HG03457 (cell line): ENCODE data around the gene RCC1.
"Not testable (repeated sequence)": the region's sequence is repeated elsewhere in the genome, so short reads cannot be mapped to it uniquely, and the experiment has no call there.

Source experiments
- ATAC-seq: cut with Tn5 transposase; IDR thresholded peaks from one replicate; pipeline ENCODE4 v1.9.1; 2021; ENCODE audit warnings: moderate number of reproducible peaks; ENCODE audit not compliant: unreplicated experiment

Gene RCC1

DNA sequence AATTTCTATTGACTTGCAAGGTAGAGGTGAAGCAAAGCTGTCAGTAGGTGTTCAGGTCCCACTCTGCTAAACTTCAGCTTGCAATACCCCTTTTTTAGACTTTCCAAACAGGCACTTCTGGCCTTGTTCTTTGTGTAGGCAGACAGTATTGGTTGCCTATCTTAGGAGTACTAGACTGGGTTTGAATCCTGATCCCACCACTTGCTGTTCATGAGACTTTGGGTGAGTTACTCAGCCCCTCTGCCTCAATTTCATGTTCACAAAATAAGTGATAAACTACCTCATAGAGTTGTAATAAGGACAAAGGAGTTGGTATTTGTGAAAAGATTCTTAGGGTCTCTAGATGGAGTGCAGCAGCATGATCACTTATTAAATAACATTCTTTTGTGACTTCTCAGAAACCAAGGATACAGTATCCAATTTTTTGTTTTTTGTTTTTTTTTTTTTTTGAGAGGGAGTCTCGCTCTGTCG, 5.2 kb downstream of the RCC1 start:
- ATAC-seq: no peak

DNA sequence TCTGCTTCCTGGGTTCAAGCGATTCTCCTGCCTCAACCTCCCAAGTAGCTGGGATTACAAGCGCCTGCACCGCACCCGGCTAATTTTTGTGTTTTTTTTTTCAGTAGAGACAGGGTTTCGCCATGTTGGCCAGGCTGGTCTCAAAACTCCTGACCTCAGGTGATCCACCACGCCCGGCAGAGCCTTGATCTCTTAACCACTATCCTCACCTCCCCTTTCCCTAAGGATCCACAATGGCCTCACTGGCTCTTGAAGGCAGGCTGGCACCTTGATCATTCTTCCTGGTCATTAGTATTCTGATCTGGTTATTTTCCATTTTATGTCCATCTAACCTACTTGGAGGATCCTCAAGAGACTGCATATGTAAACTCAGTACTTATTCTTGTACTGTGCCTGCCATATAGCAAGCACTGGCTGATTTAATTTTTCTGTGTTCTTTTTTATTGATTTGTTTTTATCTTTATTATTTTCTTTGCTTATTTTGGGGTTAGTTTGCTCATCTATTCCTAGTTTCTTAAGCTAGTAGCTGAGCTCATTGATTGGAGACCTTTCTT, 6.3 kb downstream of the RCC1 start:
- ATAC-seq: no peak

DNA sequence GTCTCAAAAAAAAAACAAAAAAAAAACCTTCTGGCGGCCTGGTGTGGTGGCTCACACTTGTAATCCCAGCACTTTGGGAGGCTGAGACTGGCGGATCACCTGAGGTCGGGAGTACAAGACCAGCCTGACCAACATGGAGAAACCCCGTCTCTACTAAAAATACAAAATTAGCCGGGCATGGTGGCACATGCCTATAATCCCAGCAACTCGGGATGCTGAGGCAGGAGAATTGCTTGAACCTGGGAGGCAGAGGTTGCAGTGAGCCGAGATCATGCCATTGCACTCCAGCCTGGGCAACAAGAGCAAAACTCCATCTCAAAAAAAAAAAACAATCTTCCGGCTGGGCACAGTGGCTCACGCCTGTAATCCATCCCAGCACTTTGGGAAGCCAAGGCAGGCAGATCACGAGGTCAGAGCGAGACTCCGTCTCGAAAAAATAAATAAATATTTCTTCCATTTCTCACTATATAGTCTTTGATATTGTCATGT, 8.6 kb downstream of the RCC1 start:
- ATAC-seq: not testable (repeated sequence)

DNA sequence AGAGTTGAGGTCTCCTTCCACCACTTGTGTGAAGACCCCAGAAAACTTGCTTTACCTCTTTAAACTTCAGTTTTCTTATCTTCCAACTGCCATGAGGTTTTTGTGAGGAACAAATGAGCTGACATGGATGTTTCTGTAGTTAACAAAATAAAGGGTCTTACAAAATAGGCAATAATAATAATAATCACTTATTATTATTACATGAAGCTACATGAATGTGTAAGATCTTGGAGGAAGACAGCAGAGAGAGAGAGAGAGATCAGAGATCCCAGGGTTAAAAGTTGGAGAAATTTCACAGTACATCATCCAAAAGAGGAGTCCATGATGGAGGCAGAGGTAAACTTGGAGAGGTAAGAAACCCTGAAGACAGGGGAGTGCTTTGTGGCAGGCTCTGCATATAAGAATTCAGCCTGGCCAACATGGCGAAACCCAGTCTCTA, 10.7 kb downstream of the RCC1 start:
- ATAC-seq: no peak

DNA sequence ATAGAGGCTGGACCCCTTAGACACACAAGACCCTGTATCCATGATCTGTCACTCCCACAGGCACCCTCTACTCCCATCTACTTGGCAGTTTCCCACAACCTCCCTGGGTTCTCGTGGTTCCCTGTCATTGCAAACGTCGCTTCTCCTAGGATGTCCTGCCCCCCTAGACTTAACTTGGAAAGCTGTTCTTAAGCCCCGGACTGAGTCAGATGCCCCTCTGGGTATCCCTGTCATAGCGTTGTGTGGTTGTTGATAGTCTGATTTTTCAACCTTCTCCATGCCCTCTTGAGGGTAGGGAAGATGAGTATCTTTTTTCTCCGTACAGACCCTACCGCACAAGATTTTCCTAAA, 11.8 kb downstream of the RCC1 start:
- ATAC-seq: no peak

DNA sequence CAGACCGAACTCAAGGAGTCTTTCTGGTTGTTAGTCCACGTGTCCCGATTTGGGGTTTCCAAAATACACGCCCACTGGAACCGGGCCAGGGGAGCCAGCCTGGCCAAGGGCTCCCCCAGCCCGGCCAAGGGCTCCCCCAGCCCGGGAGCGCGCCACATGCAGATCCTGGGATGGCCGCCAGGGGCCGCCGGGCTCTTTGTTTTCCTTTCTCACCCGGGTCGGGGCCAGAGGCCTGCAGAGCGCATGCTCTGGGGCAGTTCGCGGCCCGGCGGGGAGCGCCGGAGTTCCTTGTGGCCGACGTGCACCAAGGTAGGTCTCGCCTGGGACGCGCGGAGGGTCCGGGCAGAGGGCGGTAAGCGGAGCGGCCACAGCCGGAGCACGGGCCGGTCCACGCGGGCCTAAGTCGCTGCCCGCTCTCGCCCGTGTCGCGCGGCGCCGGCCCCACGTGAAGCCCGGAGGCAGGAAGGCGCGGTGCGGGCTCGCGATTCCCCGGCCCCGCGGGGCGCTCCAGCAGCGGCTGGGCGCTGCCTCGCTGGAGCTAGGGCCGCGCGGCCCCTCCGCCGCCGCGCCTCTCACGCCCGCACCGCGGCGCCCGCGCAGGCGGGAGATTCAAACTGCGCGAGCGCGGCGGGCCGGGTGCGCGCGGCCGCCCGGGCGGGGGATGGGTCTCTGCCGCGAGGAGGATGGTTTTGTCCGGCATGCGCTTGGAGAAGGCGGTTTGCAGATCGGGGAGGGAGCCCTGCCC, 12.3 kb downstream of the RCC1 start:
- peak; percentile 53 for ATAC-seq

DNA sequence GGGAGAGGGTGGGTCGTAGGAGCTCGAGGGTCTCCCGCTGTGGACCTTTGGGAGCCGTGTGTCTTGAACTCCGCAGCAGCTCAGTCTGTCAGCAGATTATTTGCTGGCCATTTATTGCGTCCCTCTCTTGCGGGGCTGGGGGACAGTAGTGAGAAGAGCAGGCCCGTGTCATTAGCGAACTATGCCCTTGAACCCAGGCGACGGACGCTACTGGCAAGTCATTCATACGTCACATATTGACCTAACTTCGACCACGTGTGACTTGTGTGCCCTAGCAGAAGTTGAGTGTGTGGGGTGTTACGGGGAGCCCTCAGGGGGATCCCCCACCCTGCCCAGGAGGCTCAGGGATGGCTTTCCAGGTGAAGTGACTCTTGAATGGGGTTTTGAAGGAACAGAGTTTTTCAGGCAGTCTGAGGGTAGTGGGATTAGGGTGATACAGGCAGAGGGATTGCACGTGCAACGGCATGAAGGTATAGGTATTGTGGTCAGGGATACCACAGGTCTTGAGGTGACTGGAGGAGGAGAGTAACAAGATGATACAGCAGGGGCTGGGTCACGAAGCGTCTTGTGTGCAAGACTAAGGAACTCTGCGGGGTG, 13.0 kb downstream of the RCC1 start:
- ATAC-seq: no peak

DNA sequence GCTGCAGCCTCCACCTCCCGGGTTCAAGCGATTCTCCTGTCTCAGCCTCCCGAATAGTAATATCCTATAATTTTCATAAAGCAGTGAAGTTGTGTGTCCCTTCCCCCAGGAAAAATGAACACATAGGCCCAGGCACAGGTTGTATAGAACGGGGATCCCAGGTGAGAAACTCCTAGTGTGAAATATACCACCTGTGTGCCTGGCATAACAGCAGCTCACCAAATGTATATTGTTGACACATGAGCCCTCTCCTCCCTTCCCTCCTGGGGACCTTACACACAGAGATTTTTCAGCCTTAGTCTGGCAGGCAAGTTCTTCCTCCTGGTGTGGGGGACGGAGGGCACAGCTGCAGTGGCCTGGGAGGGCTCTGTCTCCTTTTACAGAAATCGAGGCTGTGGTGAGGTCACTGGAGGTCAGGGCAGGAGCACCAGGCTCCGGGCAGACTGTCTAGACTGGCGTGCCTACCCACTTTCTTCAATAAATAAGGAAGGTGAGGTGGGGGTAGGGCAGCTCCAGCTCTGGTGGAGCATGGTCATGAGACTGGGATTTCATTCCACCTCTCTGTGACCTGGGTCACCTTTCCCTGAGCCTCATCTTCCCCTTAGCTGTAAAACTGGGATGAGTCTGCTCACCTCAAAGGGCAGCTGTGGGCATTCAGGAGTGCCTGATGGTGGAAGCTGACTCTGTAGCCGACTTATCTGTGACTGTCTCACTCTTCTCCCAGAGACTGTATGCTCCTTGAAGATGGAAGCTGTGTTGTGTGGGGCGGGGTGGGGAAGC, 14.3 kb downstream of the RCC1 start:
- ATAC-seq: no peak

DNA sequence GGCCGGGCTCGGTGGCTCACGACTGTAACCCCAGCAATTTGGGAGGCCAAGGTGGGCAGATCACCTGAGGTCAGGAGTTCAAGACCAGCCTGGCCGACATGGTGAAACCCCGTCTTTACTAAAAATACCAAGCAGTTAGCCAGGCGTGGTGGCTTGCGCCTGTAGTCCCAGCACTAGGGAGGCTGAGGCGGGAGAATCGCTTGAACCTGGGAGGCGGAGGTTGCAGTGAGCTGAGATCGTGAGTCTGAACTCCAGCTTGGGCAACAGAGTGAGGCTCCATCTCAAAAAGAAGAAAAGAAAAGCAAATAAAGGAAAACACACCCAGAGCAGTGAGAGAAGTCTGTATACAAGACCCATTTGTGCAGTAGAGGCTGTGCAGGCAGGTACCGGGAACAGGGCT, 15.0 kb downstream of the RCC1 start:
- not testable (repeated sequence) for ATAC-seq

DNA sequence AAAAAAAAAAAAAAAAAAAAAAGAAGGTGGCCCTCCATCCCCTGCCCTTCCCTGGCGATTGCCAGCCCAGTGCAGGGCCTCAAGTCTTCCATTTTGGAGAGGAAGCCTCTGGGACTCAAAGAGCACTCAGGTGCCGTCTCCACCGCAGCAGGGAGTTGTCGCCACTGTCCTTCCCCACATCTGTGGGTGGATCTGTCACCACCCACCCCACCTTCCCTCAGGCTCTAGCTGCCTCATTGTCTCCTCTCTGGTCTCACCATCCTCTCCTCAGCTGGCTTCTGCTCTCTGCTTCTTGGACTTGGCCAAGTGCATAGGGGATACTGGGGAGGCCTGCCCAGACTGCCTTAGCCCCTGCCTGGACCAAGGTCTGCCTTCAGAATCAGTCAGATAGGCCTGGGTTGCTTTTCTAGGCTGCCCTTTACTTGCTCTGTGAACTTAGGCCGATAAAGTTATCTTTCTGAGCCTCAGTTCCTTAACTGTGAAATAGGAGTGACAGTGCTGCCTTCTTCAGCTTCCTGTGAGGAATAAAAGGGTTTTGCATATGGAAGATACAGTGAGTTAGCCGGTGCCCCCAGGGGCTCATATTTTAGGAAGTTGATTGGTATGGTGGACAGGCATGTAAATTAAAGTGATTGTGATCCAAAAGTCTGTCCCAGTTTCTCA, 15.8 kb downstream of the RCC1 start:
- ATAC-seq: no peak

DNA sequence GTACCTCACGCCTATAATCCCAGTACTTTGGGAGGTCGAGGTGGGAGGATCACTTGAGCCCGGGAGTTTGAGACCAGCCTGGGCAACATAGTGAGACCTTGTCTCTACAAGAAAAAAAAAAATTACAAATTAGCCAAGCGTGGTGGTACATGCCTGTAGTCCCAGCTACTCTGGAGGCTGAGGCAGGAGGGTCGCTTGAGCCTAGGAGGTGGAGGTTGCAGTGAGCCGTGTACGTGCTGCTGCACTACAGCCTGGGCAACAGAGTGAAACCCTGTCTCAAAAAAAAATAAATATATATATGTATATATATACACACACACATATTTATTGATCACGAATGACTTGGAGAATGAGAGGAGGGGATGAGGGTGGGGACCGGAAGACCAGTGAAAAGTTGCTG, 16.7 kb downstream of the RCC1 start:
- not testable (repeated sequence) for ATAC-seq

DNA sequence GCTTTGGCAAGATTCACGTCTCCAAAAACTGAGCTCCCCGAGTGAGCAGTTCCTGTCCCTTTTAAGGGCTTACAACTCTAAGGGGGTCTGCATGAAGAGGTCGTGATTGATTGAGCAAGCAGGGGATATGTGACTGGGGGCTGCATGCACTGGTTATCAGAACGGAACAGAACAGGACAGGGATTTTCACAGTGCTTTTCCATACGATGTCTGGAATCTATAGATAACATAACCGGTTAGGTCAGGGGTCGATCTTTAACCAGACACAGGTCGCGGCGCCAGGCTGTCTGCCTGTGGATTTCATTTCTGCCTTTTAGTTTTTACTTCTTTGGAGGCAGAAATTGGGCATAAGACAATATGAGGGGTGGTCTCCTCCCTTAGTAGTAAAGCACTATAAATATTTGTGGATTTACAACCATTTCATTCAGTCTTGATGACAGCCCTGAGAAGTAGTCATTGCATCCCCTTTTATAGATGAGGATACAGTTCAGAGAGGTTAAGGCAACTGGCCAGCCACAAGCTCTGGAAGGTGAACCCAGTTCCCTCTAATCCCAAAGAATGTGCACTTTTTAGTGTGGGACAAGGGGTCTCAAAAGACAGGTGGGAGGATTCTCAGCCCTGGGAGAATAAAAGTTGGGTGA, 19.3 kb downstream of the RCC1 start:
- ATAC-seq: not testable (repeated sequence)

DNA sequence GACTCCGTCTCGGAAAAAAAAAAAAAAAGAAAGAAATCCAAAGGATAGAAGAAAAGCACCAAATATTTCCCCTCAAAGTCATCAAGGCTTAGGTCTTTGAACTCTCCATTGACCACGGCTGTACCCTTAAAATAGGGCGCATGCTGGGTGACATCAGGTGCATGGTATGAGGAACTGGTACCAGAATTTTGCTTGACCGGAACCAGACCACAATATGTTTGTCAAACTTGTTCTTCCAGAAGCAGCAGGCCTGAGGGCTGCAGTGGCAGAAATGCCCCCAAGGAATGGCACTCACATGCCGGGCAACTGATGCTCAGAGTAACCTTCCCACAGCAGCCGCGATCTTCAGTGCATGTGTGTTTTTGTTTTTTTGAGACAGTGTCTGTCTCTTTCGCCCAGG, 21.0 kb downstream of the RCC1 start:
- no peak for ATAC-seq

DNA sequence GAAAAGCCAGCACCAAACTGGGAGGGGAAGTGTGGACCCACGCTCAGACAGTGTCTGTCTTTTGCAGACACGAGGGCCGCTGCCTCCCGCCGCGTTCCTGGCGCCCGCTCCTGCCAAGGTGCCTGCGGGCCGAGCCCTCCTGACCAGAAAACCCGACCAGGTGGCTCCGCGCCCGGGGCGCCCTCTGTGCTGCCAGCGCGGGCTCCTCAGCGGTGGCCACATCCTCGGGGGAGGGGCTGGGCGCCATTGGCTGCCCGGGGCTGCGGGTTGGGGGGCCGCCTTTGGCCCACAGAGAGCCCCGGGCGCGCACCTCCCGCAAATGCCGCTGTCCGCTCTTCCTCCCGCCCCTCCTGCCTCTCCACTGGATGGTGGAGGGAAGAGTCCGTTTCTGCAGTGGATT, 24.6 kb downstream of the RCC1 start:
- no peak for ATAC-seq

DNA sequence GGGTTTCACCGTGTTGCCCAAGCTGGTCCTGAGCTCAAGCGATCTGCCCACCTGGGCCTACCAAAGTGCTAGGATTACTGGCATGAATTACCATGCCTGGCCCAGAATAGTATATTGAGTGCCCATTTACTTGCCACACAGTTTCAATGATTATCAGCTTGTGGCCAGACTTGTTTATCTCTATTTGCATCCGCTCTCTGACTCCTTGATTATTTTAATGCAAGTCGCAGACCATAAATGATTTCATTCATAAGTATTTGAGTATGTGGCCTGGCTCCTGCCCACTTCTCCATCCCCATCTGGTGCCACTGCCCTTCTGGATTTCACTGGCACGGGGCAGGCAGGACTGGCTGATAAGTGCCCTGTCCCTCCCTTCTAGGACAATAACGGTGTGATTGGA, 28.8 kb downstream of the RCC1 start:
- no peak for ATAC-seq

DNA sequence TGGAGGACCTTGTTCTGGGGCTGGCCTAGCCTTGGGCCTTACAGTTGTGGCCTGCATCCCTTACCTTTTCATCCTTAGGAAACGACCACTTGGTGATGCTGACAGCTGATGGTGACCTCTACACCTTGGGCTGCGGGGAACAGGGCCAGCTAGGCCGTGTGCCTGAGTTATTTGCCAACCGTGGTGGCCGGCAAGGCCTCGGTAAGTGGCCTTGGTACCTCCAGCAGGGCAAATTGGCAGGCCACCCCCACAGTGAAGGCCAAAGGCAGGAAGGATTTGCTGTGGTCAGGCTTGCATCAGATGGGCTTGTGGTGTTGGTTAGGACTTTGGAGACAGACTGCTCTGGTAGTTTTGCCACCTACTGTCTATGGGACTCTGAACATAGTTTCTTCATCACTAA, 29.3 kb downstream of the RCC1 start:
- ATAC-seq: no peak

DNA sequence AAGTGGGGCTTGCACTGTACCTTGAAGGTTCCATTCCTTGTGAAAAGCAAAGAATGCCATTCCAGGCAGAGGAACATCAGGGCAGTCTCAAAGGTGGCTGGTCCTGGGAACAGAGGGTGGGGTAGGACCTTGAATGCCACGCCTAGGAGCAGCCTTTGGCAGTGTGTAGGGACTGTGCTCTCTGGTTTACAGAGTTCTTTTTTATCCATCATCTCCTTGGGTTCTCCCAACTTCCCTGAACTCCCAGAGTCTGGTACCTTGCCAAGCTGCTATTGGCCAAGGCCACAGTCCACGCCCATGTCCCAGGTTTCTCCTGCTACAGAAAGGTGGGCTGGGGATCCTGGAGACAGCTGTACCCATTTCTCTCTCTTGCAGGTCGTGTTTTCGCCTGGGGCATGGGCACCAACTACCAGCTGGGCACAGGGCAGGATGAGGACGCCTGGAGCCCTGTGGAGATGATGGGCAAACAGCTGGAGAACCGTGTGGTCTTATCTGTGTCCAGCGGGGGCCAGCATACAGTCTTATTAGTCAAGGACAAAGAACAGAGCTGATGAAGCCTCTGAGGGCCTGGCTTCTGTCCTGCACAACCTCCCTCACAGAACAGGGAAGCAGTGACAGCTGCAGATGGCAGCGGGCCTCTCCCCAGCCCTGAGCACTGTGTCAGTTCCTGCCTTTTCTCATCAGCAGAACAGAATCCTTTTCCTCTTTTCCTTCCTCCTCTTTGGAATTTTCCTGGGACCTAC, 31.8 kb downstream of the RCC1 start:
- no peak for ATAC-seq

DNA sequence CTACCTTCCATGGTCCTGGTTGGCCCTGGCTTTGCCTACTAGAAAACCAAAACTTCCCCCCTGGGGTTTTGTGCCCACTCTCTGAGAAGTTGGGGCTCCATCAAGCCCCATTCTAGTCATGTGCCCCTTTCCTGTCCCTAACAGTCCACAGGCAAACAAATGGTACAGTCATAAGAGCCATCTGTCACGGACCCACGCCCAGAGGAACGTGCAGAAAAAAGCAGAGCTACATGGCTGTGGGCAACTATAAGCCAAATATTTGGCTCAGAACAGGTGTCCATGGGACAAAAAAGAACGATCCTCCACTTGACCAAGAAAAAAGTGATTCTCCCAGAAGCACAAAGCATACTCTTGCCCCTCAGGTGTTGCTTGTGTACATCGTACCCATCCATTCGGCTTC, 32.4 kb downstream of the RCC1 start:
- ATAC-seq: no peak

DNA sequence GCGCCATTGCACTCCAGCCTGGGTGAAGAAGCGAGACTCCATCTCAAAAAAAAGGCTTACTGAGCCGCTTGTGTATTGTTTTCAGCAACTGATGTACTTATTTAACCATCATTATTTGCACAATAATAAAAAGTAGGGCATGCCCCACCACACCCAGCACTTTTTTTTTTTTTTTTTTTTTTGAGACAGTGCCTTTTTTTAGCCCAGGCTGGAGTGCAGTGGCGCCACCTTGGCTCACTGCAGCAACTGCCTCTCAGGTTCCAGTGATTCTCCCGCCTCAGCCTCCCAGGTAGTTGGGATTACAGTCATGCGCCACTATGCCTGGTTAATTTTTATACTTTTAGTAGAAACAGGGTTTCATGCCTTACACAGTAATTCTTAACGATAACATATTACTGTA, 34.8 kb downstream of the RCC1 start:
- ATAC-seq: no peak
